H1 (cell line): ENCODE data around the gene MEGF11.

Source experiments
- CEBPB ChIP-seq: IDR thresholded peaks from 2 replicates; pipeline ENCODE4 v1.6.1; 2012; ENCODE audit warnings: low read depth, low read length
- EZH2 ChIP-seq: fragments of 200-600 bp; sonication (generic); IDR thresholded peaks from 2 replicates; pipeline ENCODE4 v1.7.1; 2012; ENCODE audit warnings: low read depth, mild to moderate bottlenecking, moderate library complexity, low read length, inconsistent platforms; ENCODE audit not compliant: severe bottlenecking
- POLR2A ChIP-seq, 2 experiments: IDR thresholded peaks; 1 replicate in 1 of 2; 2 replicates in 1 of 2; pipeline ENCODE4 v1.6.1; 2011; ENCODE audit warnings: low read depth in 2 of 2, low read length in 2 of 2, mild to moderate bottlenecking in 2 of 2; ENCODE audit errors: control extremely low read depth in 1 of 2
- POLR2AphosphoS5 ChIP-seq: IDR thresholded peaks from 2 replicates; pipeline ENCODE4 v1.6.1; 2011; ENCODE audit warnings: low read depth, low read length
- TF ChIP-seq, protein P1 (sequence below), 3 experiments: IDR thresholded peaks; 1 replicate in 2 of 3; 2 replicates in 1 of 3; pipeline versions ENCODE4 v1.5.1 to v1.6.1; 2011; ENCODE audit warnings: low read length in 3 of 3, mild to moderate bottlenecking in 3 of 3, inconsistent platforms in 2 of 3, low read depth in 1 of 3, moderate library complexity in 1 of 3; ENCODE audit not compliant: insufficient read depth in 1 of 3; ENCODE audit errors: control extremely low read depth in 1 of 3
- TF ChIP-seq, protein P2 (sequence below): IDR thresholded peaks from 2 replicates; pipeline ENCODE4 v1.6.1; 2011; ENCODE audit warnings: low read depth, mild to moderate bottlenecking, low read length; ENCODE audit not compliant: insufficient read depth

DNA sequence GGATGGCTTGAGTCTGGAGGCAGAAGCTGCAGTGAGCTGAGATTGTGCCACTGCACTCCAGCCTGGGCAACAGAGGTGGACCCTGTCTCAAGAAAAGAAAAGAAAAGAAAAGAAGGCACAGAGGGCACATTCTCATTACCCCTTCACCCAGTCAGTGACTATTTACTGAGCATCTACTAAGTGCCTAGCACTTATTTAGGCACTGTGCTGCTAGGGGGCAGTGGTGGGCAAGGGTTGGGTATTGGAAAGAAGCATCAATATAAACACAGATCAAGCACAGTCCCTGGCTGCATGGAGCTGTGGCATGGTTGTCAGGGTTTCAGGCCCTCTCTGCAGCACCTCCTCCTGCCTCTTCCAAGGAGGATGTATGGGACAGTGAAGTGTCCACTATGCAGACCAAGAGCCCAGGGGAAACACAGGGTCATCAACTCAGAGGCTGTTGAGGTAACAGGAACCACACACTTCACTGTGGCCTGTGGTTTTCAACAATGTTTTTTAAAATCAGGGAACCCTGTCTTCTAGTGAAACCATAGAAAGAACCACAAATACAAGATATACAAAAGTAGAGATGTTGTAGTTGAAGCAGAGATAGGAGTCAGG, 245.8 kb downstream of the MEGF11 start:
- TF ChIP-seq POLR2A (IDR thresholded peaks at IDR 0.05; ENCODE audit: control extremely low read depth in 1 of 2, low read depth in 2 of 2, low read length in 2 of 2) (no peak), POLR2AphosphoS5 (no peak), EZH2 (no peak), CEBPB (no peak)
- TF ChIP-seq, protein P1, sequence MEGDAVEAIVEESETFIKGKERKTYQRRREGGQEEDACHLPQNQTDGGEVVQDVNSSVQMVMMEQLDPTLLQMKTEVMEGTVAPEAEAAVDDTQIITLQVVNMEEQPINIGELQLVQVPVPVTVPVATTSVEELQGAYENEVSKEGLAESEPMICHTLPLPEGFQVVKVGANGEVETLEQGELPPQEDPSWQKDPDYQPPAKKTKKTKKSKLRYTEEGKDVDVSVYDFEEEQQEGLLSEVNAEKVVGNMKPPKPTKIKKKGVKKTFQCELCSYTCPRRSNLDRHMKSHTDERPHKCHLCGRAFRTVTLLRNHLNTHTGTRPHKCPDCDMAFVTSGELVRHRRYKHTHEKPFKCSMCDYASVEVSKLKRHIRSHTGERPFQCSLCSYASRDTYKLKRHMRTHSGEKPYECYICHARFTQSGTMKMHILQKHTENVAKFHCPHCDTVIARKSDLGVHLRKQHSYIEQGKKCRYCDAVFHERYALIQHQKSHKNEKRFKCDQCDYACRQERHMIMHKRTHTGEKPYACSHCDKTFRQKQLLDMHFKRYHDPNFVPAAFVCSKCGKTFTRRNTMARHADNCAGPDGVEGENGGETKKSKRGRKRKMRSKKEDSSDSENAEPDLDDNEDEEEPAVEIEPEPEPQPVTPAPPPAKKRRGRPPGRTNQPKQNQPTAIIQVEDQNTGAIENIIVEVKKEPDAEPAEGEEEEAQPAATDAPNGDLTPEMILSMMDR (IDR thresholded peaks at IDR 0.05; ENCODE audit: control extremely low read depth in 1 of 3, insufficient read depth in 1 of 3, low read depth in 1 of 3, low read length in 3 of 3), result peak; percentile 18 to 74 (median 55)
- TF ChIP-seq, protein P2, sequence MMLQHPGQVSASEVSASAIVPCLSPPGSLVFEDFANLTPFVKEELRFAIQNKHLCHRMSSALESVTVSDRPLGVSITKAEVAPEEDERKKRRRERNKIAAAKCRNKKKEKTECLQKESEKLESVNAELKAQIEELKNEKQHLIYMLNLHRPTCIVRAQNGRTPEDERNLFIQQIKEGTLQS, result no peak
